Mononuclear cell (primary cell): ENCODE measurements around the gene GSK3B. TPM values are rescaled to one million over a fixed set of nuclear protein-coding genes. Genes with fewer than 3 reads are reported as not detected.
A peak's percentile ranks its signal among the peaks of the same experiment; 100 is the strongest.

Experiments used
- H3K27me3 ChIP-seq: 2 replicates; pipeline ENCODE4 v1.6.0; 2011; ENCODE audit warnings: low read length, control low read depth; ENCODE audit not compliant: insufficient read depth
- H3K4me1 ChIP-seq: 2 replicates; pipeline ENCODE4 v1.5.1; 2011; ENCODE audit warnings: mild to moderate bottlenecking, low read length, control low read depth; ENCODE audit not compliant: insufficient read depth
- H3K4me3 ChIP-seq: 2 replicates; pipeline ENCODE4 v1.5.1; 2011; ENCODE audit warnings: mild to moderate bottlenecking, low read length, moderate library complexity
- H3K9me3 ChIP-seq: 2 replicates; pipeline ENCODE4 v1.5.1; 2011; ENCODE audit warnings: low read depth, mild to moderate bottlenecking, control low read depth, low read length
- total RNA-seq: library from RNA; depleted of rRNA; stranded (reverse); fragments of >200 nt; gene quantifications from one replicate; pipeline ENCODE4 v1.2.3, GENCODE V29; 2012

GSK3B gene
- total RNA-seq, 1 donor, result 41.2 TPM

DNA sequence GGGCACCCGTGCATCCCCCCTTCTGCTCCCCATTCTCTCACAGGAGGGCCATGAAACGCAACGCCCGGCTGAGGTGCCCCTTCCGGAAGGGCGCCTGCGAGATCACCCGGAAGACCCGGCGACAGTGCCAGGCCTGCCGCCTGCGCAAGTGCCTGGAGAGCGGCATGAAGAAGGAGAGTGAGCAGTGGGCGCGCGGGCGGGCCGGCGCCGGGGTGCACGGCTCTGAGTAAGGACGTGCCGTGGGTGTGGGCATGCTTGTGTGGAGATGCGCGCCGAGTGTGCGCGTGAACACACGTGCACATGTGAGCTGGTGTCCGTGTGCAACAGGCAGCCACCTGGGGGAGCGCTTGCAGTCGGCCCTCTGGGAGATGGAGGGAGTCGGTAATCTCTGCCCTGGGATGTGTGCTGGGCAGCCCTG is 284.2 kb downstream of the GSK3B start:
- Histone ChIP-seq H3K9me3 (no peaks in the 10 kb centered on the region), H3K4me3 (peak overlapping the region; percentile 47), H3K27me3 (no peaks in the 10 kb centered on the region), H3K4me1 (peaks cover 12% of the 10 kb centered on the region)

DNA sequence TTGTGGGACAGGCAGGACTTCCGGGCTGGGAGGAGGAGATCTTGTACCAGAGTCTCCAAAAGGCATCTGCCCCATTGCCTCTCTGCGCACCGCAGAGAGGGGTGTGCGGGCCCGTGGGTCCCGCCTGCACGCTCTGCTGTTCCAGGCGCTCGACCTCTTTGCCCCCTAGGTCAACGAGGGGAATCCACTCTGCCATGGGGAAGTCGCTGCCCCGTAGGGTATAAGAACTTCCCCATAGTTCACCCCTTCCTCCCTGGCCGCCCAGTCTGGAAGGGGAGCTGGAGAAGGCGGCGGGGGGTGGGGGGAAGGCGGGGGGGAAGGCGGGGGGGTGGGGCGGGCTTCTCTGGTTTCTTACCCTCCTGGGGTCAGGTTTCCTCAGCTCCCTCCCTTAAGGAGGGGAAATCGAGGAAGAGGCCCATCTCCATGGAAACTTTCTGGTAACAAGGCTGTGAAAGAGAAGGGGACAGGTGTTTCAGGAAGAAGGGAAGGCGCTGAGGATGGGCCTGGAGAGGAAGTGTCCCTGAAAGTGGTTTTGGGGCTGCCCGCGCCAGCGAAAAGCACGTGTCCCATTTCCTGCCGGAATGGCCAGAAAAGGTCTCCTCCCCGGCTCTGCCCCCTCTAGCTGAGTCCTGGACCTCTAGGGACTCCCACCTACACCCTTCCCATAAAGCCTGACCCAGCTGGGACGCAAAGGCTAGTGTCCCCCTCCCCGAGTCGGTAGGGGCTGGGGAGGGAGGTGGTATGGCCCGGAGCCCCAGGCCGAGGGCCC is 284.8 kb downstream of the GSK3B start:
- Histone ChIP-seq H3K4me3 (peak overlapping the region; percentile 47), H3K9me3 (no peaks in the 10 kb centered on the region), H3K4me1 (peaks cover 12% of the 10 kb centered on the region), H3K27me3 (no peaks in the 10 kb centered on the region)

DNA sequence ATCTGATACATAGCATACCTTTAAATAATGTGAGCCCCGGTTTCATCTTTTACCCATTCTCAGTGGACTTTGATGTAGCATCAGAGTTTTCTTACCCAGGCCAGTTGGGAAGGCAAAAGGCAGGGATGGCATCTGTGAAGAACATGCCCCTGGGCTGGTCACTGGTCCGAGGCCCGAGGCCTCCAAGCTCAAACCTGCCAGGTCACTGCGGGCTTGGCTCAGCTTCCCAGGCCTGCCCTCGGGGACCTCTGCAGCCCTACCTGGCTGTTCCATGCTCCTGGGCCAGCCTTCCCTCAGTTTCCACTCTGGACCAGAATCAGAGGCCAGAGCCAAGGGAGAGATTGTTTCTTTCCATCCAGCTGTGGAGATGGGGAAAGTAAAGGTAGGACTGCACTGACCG is 285.4 kb downstream of the GSK3B start:
- Histone ChIP-seq H3K9me3 (no peaks in the 10 kb centered on the region), H3K4me1 (peaks cover 12% of the 10 kb centered on the region), H3K4me3 (no peak overlapping the region), H3K27me3 (no peaks in the 10 kb centered on the region)

DNA sequence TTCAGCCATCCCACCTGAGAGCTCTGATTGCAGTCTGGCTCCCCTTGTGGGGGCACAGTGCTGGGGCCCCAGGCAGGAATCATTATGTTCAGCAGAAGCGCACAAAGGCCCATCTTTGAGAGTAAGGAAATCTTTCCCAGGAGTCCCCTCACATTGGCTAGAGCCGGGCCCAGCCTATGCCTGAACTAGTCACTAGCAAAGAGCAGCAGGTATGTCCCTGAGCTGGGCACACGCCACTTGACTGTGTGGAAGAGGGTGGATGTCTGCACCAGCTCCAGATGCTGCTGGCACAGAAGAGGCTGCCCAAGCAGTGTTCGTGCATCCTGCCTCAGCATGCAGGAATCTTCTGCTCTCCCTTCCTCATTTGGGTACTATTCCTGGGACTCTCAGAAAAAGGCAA is 286.0 kb downstream of the GSK3B start:
- Histone ChIP-seq H3K27me3 (no peaks in the 10 kb centered on the region), H3K9me3 (no peaks in the 10 kb centered on the region), H3K4me3 (no peak overlapping the region), H3K4me1 (peaks cover 12% of the 10 kb centered on the region)

DNA sequence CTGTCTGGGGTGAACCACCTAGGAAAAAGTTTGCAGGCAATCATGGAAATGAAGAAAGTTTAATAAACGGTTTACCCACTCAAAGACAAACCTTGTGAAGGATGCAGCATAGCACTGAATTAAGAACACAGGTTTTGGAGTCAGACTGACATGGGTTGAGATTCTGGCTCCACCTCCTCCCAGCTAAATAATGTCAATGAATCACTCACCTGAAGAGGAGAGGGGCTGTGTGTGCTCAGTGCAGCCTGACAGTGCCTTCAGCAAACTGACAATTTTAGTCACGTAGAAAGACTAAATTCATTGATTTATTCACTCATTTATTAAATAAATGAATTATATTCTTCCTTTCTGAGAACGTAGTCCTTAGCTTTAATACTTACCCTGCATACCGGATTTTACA is 293.4 kb downstream of the GSK3B start:
- H3K4me3 ChIP-seq, result no peak overlapping the region
- no peaks in the 10 kb centered on the region for H3K27me3 ChIP-seq

DNA sequence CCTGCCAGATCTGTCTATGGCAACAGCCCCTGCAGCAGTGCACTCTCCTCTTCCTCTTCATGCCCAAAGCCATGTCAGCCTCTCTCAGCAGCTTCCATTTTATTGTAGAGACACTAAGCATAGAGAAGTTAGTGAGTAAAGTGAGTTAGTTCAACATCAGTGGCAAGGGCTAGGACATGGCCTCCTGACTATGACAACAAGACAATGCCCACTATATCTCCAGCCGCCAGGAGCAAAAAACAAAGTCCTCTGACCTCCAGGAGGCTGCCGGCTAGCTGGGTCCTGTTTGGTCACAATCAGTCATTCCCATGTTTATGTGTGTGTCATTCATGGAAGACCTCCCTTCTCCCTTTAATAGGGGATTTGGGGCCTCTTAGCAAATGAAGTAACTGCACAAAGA is 297.5 kb downstream of the GSK3B start:
- no peaks in the 10 kb centered on the region for H3K27me3 ChIP-seq
- no peaks in the 10 kb centered on the region for H3K9me3 ChIP-seq
- H3K4me1 ChIP-seq, result no peaks in the 10 kb centered on the region
- no peak overlapping the region for H3K4me3 ChIP-seq

More for the DNA sequence above, 293.4 kb downstream of the GSK3B start:
- no peaks in the 10 kb centered on the region for H3K9me3 ChIP-seq
- no peaks in the 10 kb centered on the region for H3K4me1 ChIP-seq

DNA sequence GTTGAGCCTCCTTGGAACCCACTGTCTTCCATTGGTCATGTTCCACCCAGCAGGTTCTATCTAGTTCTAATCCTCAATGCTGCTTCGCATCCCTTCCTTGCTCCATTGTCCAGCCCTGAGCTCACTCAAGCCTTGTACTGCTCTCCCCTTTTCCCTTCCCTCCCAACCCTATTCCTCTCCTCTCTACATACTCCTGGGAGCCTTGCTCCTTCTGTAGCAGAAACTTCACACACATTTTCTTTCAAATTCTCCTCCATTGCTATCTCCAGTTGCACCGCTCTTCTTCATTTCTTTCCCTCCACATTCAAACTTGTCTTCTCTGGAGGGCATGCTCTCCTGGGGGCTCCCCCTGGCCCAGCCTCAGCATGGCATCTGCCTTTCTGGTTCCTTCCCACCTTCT is 297.9 kb downstream of the GSK3B start:
- no peaks in the 10 kb centered on the region for H3K9me3 ChIP-seq
- no peak overlapping the region for H3K4me3 ChIP-seq
- H3K27me3 ChIP-seq, result no peaks in the 10 kb centered on the region
- no peaks in the 10 kb centered on the region for H3K4me1 ChIP-seq

DNA sequence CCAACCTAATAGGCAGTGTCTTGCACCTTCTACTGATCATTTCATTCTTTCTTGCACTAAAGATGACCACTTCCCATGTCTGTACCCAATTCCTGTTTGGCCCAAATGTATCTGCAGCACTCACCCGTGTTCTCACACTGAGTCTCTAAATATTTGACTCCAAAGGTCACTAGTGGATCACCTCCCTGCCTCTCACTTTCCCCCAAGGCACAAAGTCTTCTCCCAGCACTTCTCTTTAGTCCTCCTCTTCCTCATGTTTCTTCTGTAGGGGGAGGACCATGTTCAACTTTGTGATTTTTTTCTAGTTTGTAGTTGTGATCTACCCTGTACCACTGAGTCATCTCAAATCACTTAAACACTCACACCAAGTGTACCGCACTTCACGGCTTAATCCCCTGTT is 298.4 kb downstream of the GSK3B start:
- no peaks in the 10 kb centered on the region for H3K27me3 ChIP-seq
- no peak overlapping the region for H3K4me3 ChIP-seq
- no peaks in the 10 kb centered on the region for H3K9me3 ChIP-seq
- no peaks in the 10 kb centered on the region for H3K4me1 ChIP-seq

DNA sequence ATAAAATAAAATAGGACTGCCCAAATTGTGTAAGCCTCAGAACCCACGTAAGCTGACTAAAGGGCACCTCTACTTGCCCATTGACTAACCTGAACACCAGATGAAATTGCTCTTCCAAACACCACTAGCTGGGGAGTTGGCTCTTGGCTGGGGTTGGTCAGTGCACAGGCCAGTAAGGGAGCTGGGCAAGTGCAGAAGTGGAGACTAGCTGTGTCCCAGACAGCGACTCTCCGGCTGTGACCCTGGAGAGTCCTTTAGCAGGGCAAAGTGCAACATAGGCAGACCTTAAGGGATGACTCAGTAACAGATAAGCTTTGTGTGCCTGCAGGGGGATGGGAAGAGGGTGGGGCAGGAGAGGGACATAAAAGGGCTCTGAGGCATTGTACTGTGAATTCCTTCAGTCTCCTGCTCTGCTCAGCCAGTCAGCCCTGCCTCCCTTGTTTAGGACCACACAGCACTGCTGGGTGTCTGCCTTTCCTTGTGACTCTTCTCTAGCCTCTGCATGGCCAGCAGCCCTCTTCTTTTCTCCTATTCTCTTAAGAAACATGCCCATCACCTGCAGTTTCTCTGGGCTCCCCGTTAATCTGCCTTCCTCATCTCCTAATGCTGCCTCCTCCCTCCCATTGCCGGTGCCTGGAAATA is 299.2 kb downstream of the GSK3B start:
- H3K27me3 ChIP-seq, result no peaks in the 10 kb centered on the region
- no peaks in the 10 kb centered on the region for H3K4me1 ChIP-seq
- no peak overlapping the region for H3K4me3 ChIP-seq
- H3K9me3 ChIP-seq, result no peaks in the 10 kb centered on the region

DNA sequence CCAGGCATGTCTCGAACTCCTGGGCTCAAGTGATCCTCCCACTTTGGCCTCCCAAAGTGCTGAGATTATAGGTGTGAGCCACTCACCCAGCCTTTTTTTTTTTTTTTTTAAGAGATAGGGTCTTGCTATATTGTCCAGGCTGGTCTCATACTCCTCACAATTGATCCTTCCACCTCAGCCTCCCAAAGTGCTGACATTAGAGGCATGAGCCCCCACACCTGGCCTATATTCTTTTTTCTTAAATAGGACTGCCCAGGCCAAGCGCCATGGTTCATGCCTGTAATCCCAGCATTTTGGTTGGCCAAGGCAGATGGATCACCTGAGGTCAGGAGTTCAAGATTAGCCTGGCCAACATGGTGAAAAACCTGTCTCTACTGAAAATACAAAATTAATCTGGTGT is 299.8 kb downstream of the GSK3B start:
- Histone ChIP-seq H3K9me3 (no peaks in the 10 kb centered on the region), H3K27me3 (no peaks in the 10 kb centered on the region), H3K4me1 (no peaks in the 10 kb centered on the region), H3K4me3 (no peak overlapping the region)

DNA sequence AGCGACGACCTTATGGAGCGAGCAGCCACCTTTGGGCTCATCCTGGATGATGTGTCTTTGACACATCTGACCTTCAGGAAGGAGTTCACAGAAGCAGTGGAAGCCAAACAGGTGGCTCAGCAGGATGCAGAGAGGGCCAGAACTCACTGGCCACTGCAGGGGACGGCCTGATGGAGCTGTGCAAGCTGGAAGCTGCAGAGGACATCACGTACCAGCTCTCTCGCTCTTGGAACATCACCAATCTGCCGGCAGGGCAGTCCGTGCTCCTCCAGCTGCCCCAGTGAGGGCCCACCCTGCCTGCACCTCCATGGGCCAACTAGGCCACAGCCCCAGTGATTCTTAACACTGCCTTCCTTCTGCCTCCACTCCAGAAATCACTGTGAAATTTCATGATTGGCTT is 302.0 kb downstream of the GSK3B start:
- H3K9me3 ChIP-seq, result no peaks in the 10 kb centered on the region
- H3K4me1 ChIP-seq, result no peaks in the 10 kb centered on the region
- no peaks in the 10 kb centered on the region for H3K27me3 ChIP-seq
- H3K4me3 ChIP-seq, result no peak overlapping the region

DNA sequence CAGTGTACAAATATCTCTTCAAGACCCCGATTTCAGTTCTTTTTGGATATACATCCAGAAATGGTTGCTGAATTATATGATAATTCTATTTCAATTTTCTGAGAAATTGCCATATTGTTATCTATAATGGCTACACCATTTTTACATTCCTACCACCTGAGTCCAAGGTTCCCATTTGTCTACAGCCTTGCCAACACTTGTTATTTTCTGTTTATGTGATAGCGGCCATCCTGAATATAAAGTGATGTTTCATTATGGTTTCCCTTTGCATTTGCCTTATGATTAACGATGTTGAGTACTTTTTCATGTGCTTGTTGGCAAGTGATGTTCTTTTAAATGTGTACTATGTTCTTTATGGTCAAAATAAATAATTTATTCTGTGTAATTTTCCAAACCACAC is 303.9 kb downstream of the GSK3B start:
- Histone ChIP-seq H3K27me3 (no peaks in the 10 kb centered on the region), H3K9me3 (no peaks in the 10 kb centered on the region), H3K4me1 (no peaks in the 10 kb centered on the region), H3K4me3 (no peak overlapping the region)

DNA sequence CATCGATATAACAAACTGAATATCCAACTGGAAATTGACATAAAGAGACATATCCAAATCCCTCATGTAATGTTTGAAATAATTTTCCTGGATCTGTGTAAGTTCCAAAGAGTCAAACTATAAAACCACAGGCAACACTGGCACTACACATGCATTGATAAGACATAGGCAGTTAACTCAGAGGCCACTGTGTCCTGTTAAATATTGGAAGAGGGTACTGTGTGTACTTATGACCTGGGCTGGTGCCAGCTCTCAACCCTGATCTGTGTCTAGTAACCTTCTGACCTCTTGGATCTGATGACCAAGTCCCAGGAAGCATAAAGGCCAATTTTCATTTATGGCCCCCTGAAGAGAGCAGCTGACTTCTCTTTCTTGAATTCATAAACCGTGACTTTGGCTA is 307.8 kb downstream of the GSK3B start:
- Histone ChIP-seq H3K27me3 (no peaks in the 10 kb centered on the region), H3K4me1 (peaks cover 7% of the 10 kb centered on the region), H3K4me3 (no peak overlapping the region), H3K9me3 (no peaks in the 10 kb centered on the region)

DNA sequence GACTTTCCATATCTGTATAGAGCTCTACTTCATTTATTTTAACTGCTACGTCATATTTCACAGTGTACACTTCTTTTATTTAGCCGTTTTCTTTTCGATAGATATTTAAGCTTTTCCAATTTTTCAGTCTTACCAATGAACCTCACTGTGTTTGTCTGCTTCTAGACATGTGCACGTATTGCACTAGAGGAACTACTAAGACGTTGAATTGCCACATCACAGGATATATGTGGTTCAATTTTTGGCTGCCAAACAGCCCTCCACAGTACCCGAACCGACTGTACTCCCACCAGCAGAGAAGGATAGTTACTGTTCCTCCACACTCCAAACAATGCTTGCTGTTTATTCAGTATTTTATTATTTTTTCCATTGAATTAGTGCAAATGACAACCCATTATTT is 310.4 kb downstream of the GSK3B start:
- H3K27me3 ChIP-seq, result no peaks in the 10 kb centered on the region
- H3K4me1 ChIP-seq, result peaks cover 21% of the 10 kb centered on the region
- H3K9me3 ChIP-seq, result no peaks in the 10 kb centered on the region
- no peak overlapping the region for H3K4me3 ChIP-seq

DNA sequence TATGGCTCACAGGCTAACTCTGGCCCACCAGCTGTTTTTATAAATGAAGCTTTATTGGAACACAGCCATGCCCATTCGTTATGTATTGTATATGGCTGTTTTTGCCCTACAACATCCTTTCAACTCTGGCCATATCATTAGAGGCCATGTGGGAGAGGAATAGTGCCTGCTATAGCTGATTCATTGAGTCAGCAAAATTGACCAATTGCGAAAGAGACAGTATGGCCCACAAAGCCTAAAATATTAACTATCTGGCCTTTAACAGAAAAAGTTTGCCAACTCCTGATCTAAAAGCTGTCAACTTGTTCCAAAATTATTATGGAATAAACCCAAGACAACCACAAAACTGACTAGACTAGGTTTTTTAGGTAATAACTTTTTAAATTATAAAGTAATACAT is 311.0 kb downstream of the GSK3B start:
- no peaks in the 10 kb centered on the region for H3K27me3 ChIP-seq
- peaks cover 21% of the 10 kb centered on the region for H3K4me1 ChIP-seq
- no peaks in the 10 kb centered on the region for H3K9me3 ChIP-seq
- no peak overlapping the region for H3K4me3 ChIP-seq

DNA sequence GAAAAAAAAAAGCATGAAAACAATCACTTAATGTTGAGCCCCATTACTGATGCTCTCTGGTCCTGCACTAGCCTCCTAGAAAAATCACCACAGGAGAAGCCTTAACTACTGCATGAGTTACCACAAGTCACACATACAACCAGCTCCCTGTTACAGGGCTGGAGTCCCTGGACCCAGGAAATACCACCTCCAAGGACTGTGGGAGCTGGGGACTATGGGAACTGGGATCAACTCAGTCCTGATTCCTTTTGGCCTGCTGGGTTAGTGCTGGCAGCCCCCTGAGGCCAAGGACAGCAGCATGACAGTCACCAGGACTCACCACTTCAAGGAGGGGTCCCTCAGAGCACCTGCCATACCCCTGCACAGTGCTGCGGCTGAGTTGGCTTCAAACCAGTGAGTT is 311.8 kb downstream of the GSK3B start:
- no peak overlapping the region for H3K4me3 ChIP-seq
- no peaks in the 10 kb centered on the region for H3K9me3 ChIP-seq
- H3K27me3 ChIP-seq, result no peaks in the 10 kb centered on the region
- peaks cover 21% of the 10 kb centered on the region for H3K4me1 ChIP-seq
